Forelimb muscle (tissue), 1 donor: Measurements from ENCODE around the gene ATP6V0E2. TPM values are rescaled to one million over a fixed set of nuclear protein-coding genes. Genes with fewer than 3 reads are reported as not detected.
A peak's percentile ranks its signal among the peaks of the same experiment; 100 is the strongest.
"Not testable (repeated sequence)": the region's sequence is repeated elsewhere in the genome, so short reads cannot be mapped to it uniquely, and the experiment has no call there.

ENCODE experiments used
- DNase-seq: peaks from one replicate; pipeline ENCODE4 v3.0.0-alpha.2; 2013; ENCODE audit warnings: low read depth
- polyA plus RNA-seq: library from polyadenylated mRNA; unstranded; fragments of 120-200 nt; gene quantifications from one replicate; pipeline ENCODE4 v1.2.1, GENCODE V29; 2013; ENCODE audit not compliant: insufficient read length

Gene ATP6V0E2
- 8.0 TPM for polyA plus RNA-seq

- DNase-seq: peak; percentile 66
Measured at GRCh38 chr7:149873074-149873969, at the start of gene ATP6V0E2. Gene ATP6V0E2 (plus strand): TSS chr7:149873969. CDS start chr7:149874066, 97 bp downstream.

GRCh38 chr7:149824301-149824741 lies 49.4 kb upstream of the ATP6V0E2 start:
- no peak for DNase-seq

- DNase-seq: no peak
Measured at GRCh38 chr7:149824748-149825566, 48.8 kb upstream of the ATP6V0E2 start.

GRCh38 chr7:149825567-149826343 lies 48.0 kb upstream of the ATP6V0E2 start:
- no peak for DNase-seq

- DNase-seq: no peak
Measured at GRCh38 chr7:149826344-149827088, 47.3 kb upstream of the ATP6V0E2 start.

GRCh38 chr7:149827089-149827981 lies 46.4 kb upstream of the ATP6V0E2 start:
- DNase-seq: no peak

- DNase-seq: no peak
Measured at GRCh38 chr7:149828357-149829309, 45.1 kb upstream of the ATP6V0E2 start.

GRCh38 chr7:149830527-149830926 lies 43.2 kb upstream of the ATP6V0E2 start:
- not testable (repeated sequence) for DNase-seq

GRCh38 chr7:149830997-149831740 lies 42.6 kb upstream of the ATP6V0E2 start:
- DNase-seq: no peak

GRCh38 chr7:149831741-149832219 lies 42.0 kb upstream of the ATP6V0E2 start:
- DNase-seq: no peak

GRCh38 chr7:149832332-149833041 lies 41.3 kb upstream of the ATP6V0E2 start:
- no peak for DNase-seq

GRCh38 chr7:149833495-149834130 lies 40.2 kb upstream of the ATP6V0E2 start:
- no peak for DNase-seq

GRCh38 chr7:149834601-149835000 lies 39.2 kb upstream of the ATP6V0E2 start:
- DNase-seq: no peak

- DNase-seq: no peak
Measured at GRCh38 chr7:149836434-149836833, 37.3 kb upstream of the ATP6V0E2 start.

- DNase-seq: no peak
Measured at GRCh38 chr7:149837564-149838223, 36.1 kb upstream of the ATP6V0E2 start.
